K562 (cell line): ENCODE results near the gene C15orf61. TPM values are rescaled to one million over a fixed set of nuclear protein-coding genes. Genes with fewer than 3 reads are reported as not detected.

Experiments used
- ARID3B ChIP-seq: fragments of 250-450 bp; sonication (Bioruptor Pico); IDR thresholded peaks from 2 replicates; pipeline ENCODE4 v1.4.0; 2020; ENCODE audit warnings: borderline replicate concordance
- BRD9 ChIP-seq: fragments of 450-650 bp; IDR thresholded peaks from 2 replicates; pipeline ENCODE4 v1.6.1; 2018; ENCODE audit warnings: low read depth; ENCODE audit not compliant: partially characterized antibody
- CBX2 ChIP-seq: fragments of 200-600 bp; sonication (generic); IDR thresholded peaks from one replicate; pipeline ENCODE4 v1.6.1; 2012; ENCODE audit warnings: mild to moderate bottlenecking, low read length, inconsistent platforms; ENCODE audit not compliant: insufficient read depth, poor library complexity, severe bottlenecking
- ESRRA ChIP-seq: fragments of 450-650 bp; IDR thresholded peaks from 2 replicates; pipeline ENCODE4 v1.6.1; 2014; ENCODE audit warnings: low read depth, mild to moderate bottlenecking, moderate library complexity, borderline replicate concordance
- FOXP1 ChIP-seq: sonication (generic); formaldehyde crosslinking; IDR thresholded peaks from 2 replicates; pipeline ENCODE4 v1.8.0; 2022; ENCODE audit warnings: mild to moderate bottlenecking, missing genetic modification reagents
- GTF2F1 ChIP-seq: IDR thresholded peaks from 2 replicates; pipeline ENCODE4 v1.6.1; 2011; ENCODE audit warnings: low read depth, low read length, improper control_type of control experiment
- HNRNPLL ChIP-seq: fragments of 200-400 bp; formaldehyde crosslinking; IDR thresholded peaks from 2 replicates; pipeline ENCODE4 v1.6.1; 2017; ENCODE audit warnings: low read length, low read depth, mild to moderate bottlenecking; ENCODE audit not compliant: poor library complexity, severe bottlenecking
- KAT7 ChIP-seq: sonication (generic); formaldehyde crosslinking; IDR thresholded peaks from 2 replicates; pipeline ENCODE4 v1.8.0; 2022; ENCODE audit warnings: missing genetic modification reagents, mild to moderate bottlenecking, borderline replicate concordance
- MAX ChIP-seq: sonication (generic); formaldehyde crosslinking; IDR thresholded peaks from 2 replicates; pipeline ENCODE4 v1.9.0; 2022; ENCODE audit warnings: mild to moderate bottlenecking, missing genetic modification reagents
- MCM3 ChIP-seq: fragments of 450-650 bp; IDR thresholded peaks from 2 replicates; pipeline ENCODE4 v1.6.1; 2016
- NBN ChIP-seq: fragments of 450-650 bp; IDR thresholded peaks from 2 replicates; pipeline ENCODE4 v1.6.1; 2016; ENCODE audit warnings: low read depth, mild to moderate bottlenecking
- PHF20 ChIP-seq: fragments of 450-650 bp; IDR thresholded peaks from 2 replicates; pipeline ENCODE4 v1.6.1; 2018; ENCODE audit not compliant: partially characterized antibody
- PTBP1 ChIP-seq: fragments of 200-400 bp; formaldehyde crosslinking; IDR thresholded peaks from 2 replicates; pipeline ENCODE4 v1.6.1; 2017; ENCODE audit warnings: low read depth, low read length
- RBM22 ChIP-seq: fragments of 200-400 bp; formaldehyde crosslinking; IDR thresholded peaks from 2 replicates; pipeline ENCODE4 v1.6.1; 2018; ENCODE audit warnings: low read length, low read depth; ENCODE audit not compliant: poor library complexity, severe bottlenecking
- SMAD2 ChIP-seq: fragments of 150-350 bp; IDR thresholded peaks from 2 replicates; pipeline ENCODE4 v1.6.1; 2014; ENCODE audit warnings: low read depth, mild to moderate bottlenecking, low read length
- SMC3 ChIP-seq: conservative IDR thresholded peaks from 2 replicates; pipeline ENCODE4 v1.6.1; 2011; ENCODE audit warnings: low read depth, low read length, improper control_type of control experiment; ENCODE audit not compliant: insufficient read depth
- SOX6 ChIP-seq: fragments of 450-650 bp; IDR thresholded peaks from 2 replicates; pipeline ENCODE4 v1.6.1; 2014; ENCODE audit warnings: mild to moderate bottlenecking
- SRSF3 ChIP-seq: fragments of 200-400 bp; formaldehyde crosslinking; IDR thresholded peaks from 2 replicates; pipeline ENCODE4 v1.6.1; 2016; ENCODE audit warnings: mild to moderate bottlenecking, low read length, moderate library complexity; ENCODE audit not compliant: insufficient read depth
- TFAP4 ChIP-seq: sonication (generic); formaldehyde crosslinking; IDR thresholded peaks from 2 replicates; pipeline ENCODE4 v1.8.0; 2022; ENCODE audit warnings: missing genetic modification reagents, mild to moderate bottlenecking, moderate library complexity, borderline replicate concordance
- XRCC5 ChIP-seq: fragments of 200-400 bp; formaldehyde crosslinking; IDR thresholded peaks from 2 replicates; pipeline ENCODE4 v1.6.1; 2017; ENCODE audit warnings: low read depth, mild to moderate bottlenecking, low read length
- ZBTB7A ChIP-seq: IDR thresholded peaks from 2 replicates; pipeline ENCODE4 v1.6.1; 2011; ENCODE audit warnings: low read depth, mild to moderate bottlenecking, low read length, moderate library complexity, borderline replicate concordance; ENCODE audit not compliant: control insufficient read depth
- ZFP36 ChIP-seq: fragments of 150-350 bp; IDR thresholded peaks from 2 replicates; pipeline ENCODE4 v1.6.1; 2018; ENCODE audit warnings: low read length, low read depth; ENCODE audit not compliant: partially characterized antibody
- ZNF512 ChIP-seq: IDR thresholded peaks from 2 replicates; pipeline ENCODE4 v1.6.1; 2016; ENCODE audit warnings: missing genetic modification characterization, missing compliant biosample characterization
- ZNF77 ChIP-seq: fragments of 250-450 bp; sonication (Bioruptor Pico); IDR thresholded peaks from 2 replicates; pipeline ENCODE4 v1.5.0; 2020
- ZNF830 ChIP-seq: fragments of 250-450 bp; sonication (Bioruptor Pico); IDR thresholded peaks from 2 replicates; pipeline ENCODE4 v1.5.0; 2021; ENCODE audit warnings: mild to moderate bottlenecking
- polyA plus RNA-seq, 8 experiments: library from polyadenylated mRNA; depleted of rRNA in 4 of 8; stranded (reverse) in 5 of 8; unstranded in 3 of 8; fragments of >200 nt; fragmentation: Nextera tagmentation in 2 of 8; fragmentation: Illumina TruSeq in 1 of 8; extraction: Ambion mirVana in 2 of 8; extraction: Trizol in 1 of 8; gene quantifications; 2 replicates each; pipeline versions ENCODE4 v1.2.1 to v1.2.3, GENCODE V29; 2011 to 2014; ENCODE audit warnings: inconsistent platforms in 1 of 8, missing spikeins in 1 of 8
- total RNA-seq, 7 experiments: library from RNA; depleted of rRNA in 6 of 7; stranded (reverse); fragments of >200 nt in 6 of 7; fragmentation: Illumina TruSeq in 2 of 7; extraction: Trizol in 2 of 7; gene quantifications; 2 replicates each; pipeline versions ENCODE4 v1.2.1 to v1.2.3, GENCODE V29; 2011 to 2021; ENCODE audit warnings: low replicate concordance in 1 of 7

Gene C15orf61
- total and polyA plus RNA-seq, 9 of the 15 experiments (the other 6 are each of a cell fraction or from before 2014, with no cell fraction given): 1.6 to 10.5 (median 4.3) TPM

GRCh38 chr15:67521029-67521782 is at the start of gene C15orf61 (continued):
- peak; percentile 99 for TF ChIP-seq KAT7
- 0 out of 2 replicates have a peak, but pooled peaks have one; percentile 28 for TF ChIP-seq SOX6
- no peak for TF ChIP-seq SMC3
- TF ChIP-seq PTBP1: no peak
- 0 out of 2 replicates have a peak, but pooled peaks have one; percentile 62 for TF ChIP-seq NBN
- TF ChIP-seq ZNF512 (tag): no peak
- no peak for TF ChIP-seq MCM3
- no peak for TF ChIP-seq GTF2F1
- TF ChIP-seq FOXP1: peak; percentile 95; the same call in 1 of the 2 replicates
- no peak for TF ChIP-seq ARID3B (CRISPR knock-in tag)
- TF ChIP-seq XRCC5: peak; percentile 74; the same call in 1 of the 2 replicates
- no peak for TF ChIP-seq CBX2
- TF ChIP-seq ESRRA: peak; percentile 87
- 0 out of 2 replicates have a peak, but pooled peaks have one; percentile 24 for TF ChIP-seq ZNF830
- peak; percentile 84 for TF ChIP-seq TFAP4 (CRISPR knock-in tag)
- TF ChIP-seq HNRNPLL: peak; percentile 82
- TF ChIP-seq ZNF77 (CRISPR knock-in tag): no peak
- TF ChIP-seq MAX (CRISPR knock-in tag): peak; percentile 98
- TF ChIP-seq ZFP36: no peak
- no peak for TF ChIP-seq SRSF3
- TF ChIP-seq BRD9: no peak
- TF ChIP-seq PHF20: peak; percentile 77
- no peak for TF ChIP-seq SMAD2
- peak; percentile 76 for TF ChIP-seq RBM22
- TF ChIP-seq ZBTB7A: 0 out of 2 replicates have a peak, but pooled peaks have one; percentile 23
